ENCODE measurements around the gene KRTAP21-3. TPM values are rescaled to one million over a fixed set of nuclear protein-coding genes. Genes with fewer than 3 reads are reported as not detected.

Gene KRTAP21-3
- total RNA-seq, 1 experiment from 2014 or later = not detected

DNA sequence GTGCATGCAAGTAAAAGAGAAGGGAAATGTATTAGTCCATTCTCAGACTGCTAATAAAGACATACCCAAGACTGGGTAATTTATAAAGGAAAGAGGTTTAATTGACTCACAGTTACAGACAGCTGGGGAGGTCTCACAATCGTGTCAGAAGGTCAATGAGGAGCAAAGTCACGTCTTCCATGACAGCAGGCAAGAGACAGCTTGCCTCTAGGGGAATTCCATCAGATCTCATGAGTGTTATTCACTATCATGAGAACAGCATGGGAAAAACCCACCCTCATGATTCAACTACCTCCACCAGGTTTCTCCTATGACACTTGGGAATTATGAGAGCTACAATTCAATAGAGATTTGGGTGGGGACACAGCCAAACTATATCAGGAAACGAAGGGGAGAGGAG, 8.1 kb downstream of the KRTAP21-3 start:
- TF ChIP-seq, protein P1, sequence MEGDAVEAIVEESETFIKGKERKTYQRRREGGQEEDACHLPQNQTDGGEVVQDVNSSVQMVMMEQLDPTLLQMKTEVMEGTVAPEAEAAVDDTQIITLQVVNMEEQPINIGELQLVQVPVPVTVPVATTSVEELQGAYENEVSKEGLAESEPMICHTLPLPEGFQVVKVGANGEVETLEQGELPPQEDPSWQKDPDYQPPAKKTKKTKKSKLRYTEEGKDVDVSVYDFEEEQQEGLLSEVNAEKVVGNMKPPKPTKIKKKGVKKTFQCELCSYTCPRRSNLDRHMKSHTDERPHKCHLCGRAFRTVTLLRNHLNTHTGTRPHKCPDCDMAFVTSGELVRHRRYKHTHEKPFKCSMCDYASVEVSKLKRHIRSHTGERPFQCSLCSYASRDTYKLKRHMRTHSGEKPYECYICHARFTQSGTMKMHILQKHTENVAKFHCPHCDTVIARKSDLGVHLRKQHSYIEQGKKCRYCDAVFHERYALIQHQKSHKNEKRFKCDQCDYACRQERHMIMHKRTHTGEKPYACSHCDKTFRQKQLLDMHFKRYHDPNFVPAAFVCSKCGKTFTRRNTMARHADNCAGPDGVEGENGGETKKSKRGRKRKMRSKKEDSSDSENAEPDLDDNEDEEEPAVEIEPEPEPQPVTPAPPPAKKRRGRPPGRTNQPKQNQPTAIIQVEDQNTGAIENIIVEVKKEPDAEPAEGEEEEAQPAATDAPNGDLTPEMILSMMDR (conservative IDR thresholded peaks at IDR 0.05; ENCODE audit: low read depth, low read length) = no peak
- no peak for TF ChIP-seq EZH2 (IDR thresholded peaks at IDR 0.05; ENCODE audit: borderline replicate concordance, low read depth, low read length, poor library complexity, severe bottlenecking)
- DNase-seq (ENCODE audit: low spot score) = no peak
- Histone ChIP-seq H3K4me1 (ENCODE audit: insufficient read depth, low read length, poor library complexity, severe bottlenecking) (no peaks in the 10 kb centered on the region), H3K9me3 (ENCODE audit: low read depth, low read length, poor library complexity, severe bottlenecking) (peaks cover 12% of the 10 kb centered on the region), H3K27me3 (replicated peaks; ENCODE audit: insufficient read depth, low read depth, low read length, poor library complexity) (no peaks in the 10 kb centered on the region), H3K4me3 (ENCODE audit: low read depth, low read length, poor library complexity, severe bottlenecking) (no peak overlapping the region), H3K36me3 (ENCODE audit: insufficient read depth, low read length, poor library complexity, severe bottlenecking) (no peaks in the 10 kb centered on the region), H3K27ac (ENCODE audit: low read depth, low read length, poor library complexity, severe bottlenecking) (no peak overlapping the region)
- BruUV-seq (replicated peaks) = no TSS peak
- POLR2A ChIA-PET (ENCODE audit: low non-redundant PET) = no interaction called here
- intact Hi-C loops (cut with micrococcal nuclease; ENCODE audit: unreplicated experiment) = no loop called here
- CTCF ChIA-PET = no interaction called here

DNA sequence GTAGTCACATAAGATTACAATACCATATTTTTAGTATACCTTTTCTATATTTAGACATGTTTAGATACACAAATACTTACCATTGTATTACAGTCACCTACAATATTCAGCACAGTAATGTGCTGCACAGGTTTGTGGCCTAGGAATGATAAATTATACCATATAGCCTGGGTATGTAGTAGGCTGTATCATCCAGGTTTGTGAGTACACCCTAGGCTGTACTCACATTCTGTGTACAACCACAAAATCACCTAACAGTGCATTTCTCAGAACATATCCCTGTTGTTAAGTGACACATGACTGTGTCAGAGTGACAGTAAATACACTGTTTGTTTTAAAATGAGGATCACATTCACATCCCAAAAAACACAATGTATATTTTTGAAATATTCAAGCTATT, 11.2 kb downstream of the KRTAP21-3 start:
- no peak for TF ChIP-seq EZH2 (IDR thresholded peaks at IDR 0.05; ENCODE audit: borderline replicate concordance, low read depth, low read length, poor library complexity, severe bottlenecking)
- TF ChIP-seq, protein P1 (conservative IDR thresholded peaks at IDR 0.05; ENCODE audit: low read depth, low read length) = no peak
- no peaks in the 10 kb centered on the region for H3K27me3 ChIP-seq (replicated peaks; ENCODE audit: insufficient read depth, low read depth, low read length, poor library complexity)
- CTCF ChIA-PET = no interaction called here
- BruUV-seq (replicated peaks) = no TSS peak
- peaks cover 2% of the 10 kb centered on the region for H3K9me3 ChIP-seq (ENCODE audit: low read depth, low read length, poor library complexity, severe bottlenecking)
- H3K36me3 ChIP-seq (ENCODE audit: insufficient read depth, low read length, poor library complexity, severe bottlenecking) = no peaks in the 10 kb centered on the region
- H3K4me3 ChIP-seq (ENCODE audit: low read depth, low read length, poor library complexity, severe bottlenecking) = no peak overlapping the region
- DNase-seq (ENCODE audit: low spot score) = no peak
- intact Hi-C loops (cut with micrococcal nuclease; ENCODE audit: unreplicated experiment) = no loop called here
- H3K27ac ChIP-seq (ENCODE audit: low read depth, low read length, poor library complexity, severe bottlenecking) = no peak overlapping the region
- no peaks in the 10 kb centered on the region for H3K4me1 ChIP-seq (ENCODE audit: insufficient read depth, low read length, poor library complexity, severe bottlenecking)
- POLR2A ChIA-PET (ENCODE audit: low non-redundant PET) = no interaction called here

DNA sequence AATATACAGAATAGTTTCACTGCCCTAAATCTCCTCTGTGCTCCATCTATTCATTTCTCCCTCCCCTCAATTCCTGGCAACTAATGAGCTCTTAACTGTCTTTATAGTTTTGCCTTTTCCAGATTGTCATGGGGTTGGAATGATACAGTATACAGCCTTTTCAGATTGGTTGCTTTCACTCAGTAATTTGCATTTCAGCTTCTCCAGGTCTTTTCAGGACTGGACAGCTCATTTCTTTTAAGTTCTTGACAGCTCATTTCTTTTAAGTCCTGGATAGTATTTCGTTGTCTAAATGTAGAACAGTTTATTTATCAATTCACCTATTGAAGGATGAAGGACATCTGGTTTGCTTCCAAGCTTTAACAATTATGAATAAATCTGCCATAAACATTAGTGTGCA, 22.6 kb downstream of the KRTAP21-3 start:
- ChIA-PET CTCF (no interaction called here), POLR2A (ENCODE audit: low non-redundant PET) (no interaction called here)
- H3K27ac ChIP-seq (ENCODE audit: low read depth, low read length, poor library complexity, severe bottlenecking) = no peak overlapping the region
- DNase-seq (ENCODE audit: low spot score) = no peak
- no peak overlapping the region for H3K4me3 ChIP-seq (ENCODE audit: low read depth, low read length, poor library complexity, severe bottlenecking)
- no TSS peak for BruUV-seq (replicated peaks)
- H3K36me3 ChIP-seq (ENCODE audit: insufficient read depth, low read length, poor library complexity, severe bottlenecking) = no peaks in the 10 kb centered on the region
- TF ChIP-seq, protein P1 (conservative IDR thresholded peaks at IDR 0.05; ENCODE audit: low read depth, low read length) = no peak
- no peak for TF ChIP-seq EZH2 (IDR thresholded peaks at IDR 0.05; ENCODE audit: borderline replicate concordance, low read depth, low read length, poor library complexity, severe bottlenecking)
- H3K4me1 ChIP-seq (ENCODE audit: insufficient read depth, low read length, poor library complexity, severe bottlenecking) = no peaks in the 10 kb centered on the region
- no peaks in the 10 kb centered on the region for H3K27me3 ChIP-seq (replicated peaks; ENCODE audit: insufficient read depth, low read depth, low read length, poor library complexity)
- H3K9me3 ChIP-seq (ENCODE audit: low read depth, low read length, poor library complexity, severe bottlenecking) = peaks cover 3% of the 10 kb centered on the region
- intact Hi-C loops (cut with micrococcal nuclease; ENCODE audit: unreplicated experiment) = no loop called here

Data from A673 (cell line).